DOHH2 (cell line): ENCODE measurements around the gene H6PD.

Source experiments
- H3F3A ChIP-seq: fragments of 200-600 bp; sonication (generic), shearing (Covaris generic); 2 replicates; pipeline ENCODE4 v1.6.0; 2016; ENCODE audit warnings: antibody characterized with exemption, mild to moderate bottlenecking; ENCODE audit not compliant: control insufficient read depth, insufficient read depth
- H3K27ac ChIP-seq: fragments of 200-600 bp; sonication (generic); 2 replicates; pipeline ENCODE4 v1.5.1; 2014; ENCODE audit warnings: low read depth, mild to moderate bottlenecking, low read length, moderate library complexity
- H3K27me3 ChIP-seq: fragments of 200-600 bp; sonication (generic); 2 replicates; pipeline ENCODE4 v1.6.1; 2014; ENCODE audit warnings: mild to moderate bottlenecking, low read length, mixed read lengths; ENCODE audit not compliant: control insufficient read depth
- H3K36me3 ChIP-seq: fragments of 200-600 bp; sonication (generic); 2 replicates; pipeline ENCODE4 v1.6.1; 2014; ENCODE audit warnings: mild to moderate bottlenecking, low read length, moderate library complexity, mixed read lengths; ENCODE audit not compliant: control insufficient read depth
- H3K4me1 ChIP-seq: fragments of 200-600 bp; sonication (generic); 2 replicates; pipeline ENCODE4 v1.6.1; 2014; ENCODE audit warnings: mild to moderate bottlenecking, low read length, mixed read lengths; ENCODE audit not compliant: control insufficient read depth
- H3K4me2 ChIP-seq: fragments of 200-600 bp; sonication (generic); 2 replicates; pipeline ENCODE4 v1.6.0; 2014; ENCODE audit warnings: mild to moderate bottlenecking, low read length, moderate library complexity
- H3K4me3 ChIP-seq: fragments of 200-600 bp; sonication (generic); 2 replicates; pipeline ENCODE4 v1.5.1; 2014; ENCODE audit warnings: mild to moderate bottlenecking, low read length, mixed read lengths
- H3K79me2 ChIP-seq: fragments of 200-600 bp; sonication (generic); 2 replicates; pipeline ENCODE4 v1.6.1; 2014; ENCODE audit warnings: mild to moderate bottlenecking, low read length, mixed read lengths; ENCODE audit not compliant: control insufficient read depth
- H3K9me2 ChIP-seq: fragments of 200-600 bp; sonication (generic); replicated peaks from 2 replicates; pipeline ENCODE4 v1.6.1; 2014; ENCODE audit warnings: mild to moderate bottlenecking, low read length, mixed read lengths; ENCODE audit not compliant: control insufficient read depth
- H3K9me3 ChIP-seq: fragments of 200-600 bp; sonication (generic); 2 replicates; pipeline ENCODE4 v1.6.1; 2014; ENCODE audit warnings: antibody characterized with exemption, low read length, mixed read lengths; ENCODE audit not compliant: control insufficient read depth, insufficient read depth
- H4K20me1 ChIP-seq: fragments of 200-600 bp; sonication (generic); 2 replicates; pipeline ENCODE4 v1.6.0; 2014; ENCODE audit warnings: low read depth, mild to moderate bottlenecking, antibody characterized with exemption, low read length, moderate library complexity; ENCODE audit not compliant: control insufficient read depth, insufficient read depth
- EZH2phosphoT487 ChIP-seq: fragments of 200-600 bp; sonication (generic); IDR thresholded peaks from 2 replicates; pipeline ENCODE4 v1.6.1; 2017; ENCODE audit warnings: borderline replicate concordance, mild to moderate bottlenecking, antibody characterized with exemption, low read length, moderate library complexity, mixed read lengths
- TF ChIP-seq, protein P1 (sequence below): fragments of 200-600 bp; sonication (generic); IDR thresholded peaks from one replicate; pipeline ENCODE4 v1.5.1; 2014; ENCODE audit warnings: antibody characterized with exemption, mild to moderate bottlenecking, low read depth, low read length; ENCODE audit not compliant: poor library complexity, severe bottlenecking

The H6PD gene

DNA sequence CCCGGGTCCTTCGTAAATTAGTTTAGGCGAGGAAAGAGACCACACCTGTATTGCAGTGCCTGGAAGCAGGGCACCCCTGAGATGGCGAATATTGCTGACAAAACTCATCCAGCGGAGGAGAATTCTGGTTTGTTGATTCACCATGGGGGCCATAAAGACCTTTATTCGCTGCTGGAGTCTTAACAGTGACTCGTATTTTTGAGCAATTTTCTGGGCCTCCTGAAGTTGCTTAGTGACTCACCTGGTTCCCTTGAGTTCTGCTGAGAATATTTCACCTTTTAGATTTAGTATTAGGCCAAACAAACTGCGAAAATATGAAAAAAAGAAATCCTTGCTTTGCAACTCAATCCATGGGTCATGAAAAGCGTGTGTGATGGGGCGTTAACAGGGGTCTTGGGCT, 20.6 kb upstream of the H6PD start:
- H3K4me3 ChIP-seq = no peak overlapping the region
- H3K9me2 ChIP-seq = no peaks in the 10 kb centered on the region
- no peak overlapping the region for H3K27ac ChIP-seq
- no peaks in the 10 kb centered on the region for H3K27me3 ChIP-seq
- H3F3A ChIP-seq = no peaks in the 10 kb centered on the region
- H4K20me1 ChIP-seq = no peaks in the 10 kb centered on the region
- no peak overlapping the region for H3K4me2 ChIP-seq
- H3K36me3 ChIP-seq = no peaks in the 10 kb centered on the region
- H3K79me2 ChIP-seq = no peaks in the 10 kb centered on the region
- H3K4me1 ChIP-seq = no peaks in the 10 kb centered on the region
- H3K9me3 ChIP-seq = no peaks in the 10 kb centered on the region
- TF ChIP-seq, protein P1, sequence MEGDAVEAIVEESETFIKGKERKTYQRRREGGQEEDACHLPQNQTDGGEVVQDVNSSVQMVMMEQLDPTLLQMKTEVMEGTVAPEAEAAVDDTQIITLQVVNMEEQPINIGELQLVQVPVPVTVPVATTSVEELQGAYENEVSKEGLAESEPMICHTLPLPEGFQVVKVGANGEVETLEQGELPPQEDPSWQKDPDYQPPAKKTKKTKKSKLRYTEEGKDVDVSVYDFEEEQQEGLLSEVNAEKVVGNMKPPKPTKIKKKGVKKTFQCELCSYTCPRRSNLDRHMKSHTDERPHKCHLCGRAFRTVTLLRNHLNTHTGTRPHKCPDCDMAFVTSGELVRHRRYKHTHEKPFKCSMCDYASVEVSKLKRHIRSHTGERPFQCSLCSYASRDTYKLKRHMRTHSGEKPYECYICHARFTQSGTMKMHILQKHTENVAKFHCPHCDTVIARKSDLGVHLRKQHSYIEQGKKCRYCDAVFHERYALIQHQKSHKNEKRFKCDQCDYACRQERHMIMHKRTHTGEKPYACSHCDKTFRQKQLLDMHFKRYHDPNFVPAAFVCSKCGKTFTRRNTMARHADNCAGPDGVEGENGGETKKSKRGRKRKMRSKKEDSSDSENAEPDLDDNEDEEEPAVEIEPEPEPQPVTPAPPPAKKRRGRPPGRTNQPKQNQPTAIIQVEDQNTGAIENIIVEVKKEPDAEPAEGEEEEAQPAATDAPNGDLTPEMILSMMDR = no peak
- TF ChIP-seq EZH2phosphoT487 = no peak

DNA sequence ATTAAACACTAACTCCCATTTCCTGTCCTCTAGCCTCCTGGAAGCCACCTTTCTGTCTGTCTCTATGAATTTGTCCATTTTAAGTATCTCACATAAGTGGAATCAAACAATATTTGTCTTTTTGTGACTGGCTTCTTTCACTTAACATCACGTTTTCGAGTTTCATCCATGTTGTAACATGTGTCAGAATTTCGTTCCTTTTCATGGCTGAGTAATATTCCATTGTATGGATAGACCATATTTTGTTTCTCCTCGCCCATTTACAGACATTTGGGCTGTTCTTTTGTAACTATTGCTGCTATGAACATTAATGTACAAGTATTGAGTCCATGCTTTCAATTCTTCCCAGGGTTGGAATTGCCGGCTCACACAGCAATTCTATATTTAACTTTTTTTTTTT, 15.7 kb upstream of the H6PD start:
- H3K4me1 ChIP-seq = no peaks in the 10 kb centered on the region
- no peaks in the 10 kb centered on the region for H3K79me2 ChIP-seq
- no peak overlapping the region for H3K4me3 ChIP-seq
- H3K27me3 ChIP-seq = peaks cover 4% of the 10 kb centered on the region; the same call in 1 of the 2 replicates
- no peaks in the 10 kb centered on the region for H3K9me3 ChIP-seq
- H3K27ac ChIP-seq = no peak overlapping the region
- no peaks in the 10 kb centered on the region for H3K9me2 ChIP-seq
- no peaks in the 10 kb centered on the region for H3K36me3 ChIP-seq
- no peaks in the 10 kb centered on the region for H4K20me1 ChIP-seq
- H3K4me2 ChIP-seq = no peak overlapping the region
- H3F3A ChIP-seq = no peaks in the 10 kb centered on the region
- TF ChIP-seq, protein P1 = no peak
- TF ChIP-seq EZH2phosphoT487 = no peak

DNA sequence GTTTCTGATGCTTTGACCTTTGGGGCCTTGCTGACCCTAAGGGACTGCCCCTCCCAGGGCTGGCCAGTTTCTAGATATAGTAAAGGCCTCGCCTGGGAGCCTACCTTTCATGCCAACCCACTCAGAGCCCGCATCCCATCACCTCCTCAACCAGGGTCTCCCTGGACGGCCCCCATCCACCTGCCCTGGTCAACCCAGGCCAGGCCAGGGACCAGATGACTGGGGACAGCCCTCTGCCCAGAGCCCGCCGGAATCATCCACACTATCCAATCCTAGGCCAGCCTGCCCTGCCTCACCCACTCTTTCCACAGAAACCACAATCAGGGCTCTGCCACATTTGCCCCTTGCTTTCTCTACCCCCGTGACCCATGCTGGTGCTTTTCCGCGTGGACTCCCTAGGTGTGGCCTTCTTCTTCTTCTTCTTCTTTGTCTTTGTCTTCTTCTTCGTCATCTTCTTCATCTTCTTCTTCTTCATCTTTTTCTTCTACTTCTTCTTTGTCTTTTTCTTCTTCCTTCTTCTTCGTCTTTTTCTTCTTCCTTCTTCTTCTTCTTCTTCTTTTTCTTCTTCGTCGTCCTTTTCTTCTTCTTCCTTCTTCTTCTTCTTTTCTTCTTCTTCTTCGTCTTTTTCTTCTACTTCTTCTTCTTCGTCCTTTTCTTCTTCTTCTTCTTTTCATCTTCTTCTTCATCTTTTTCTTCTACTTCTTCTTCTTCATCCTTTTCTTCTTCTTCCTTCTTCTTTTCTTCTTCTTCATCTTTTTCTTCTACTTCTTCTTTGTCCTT, 11.5 kb upstream of the H6PD start:
- H3K27me3 ChIP-seq = peaks cover 12% of the 10 kb centered on the region
- H3K9me3 ChIP-seq = no peaks in the 10 kb centered on the region
- no peaks in the 10 kb centered on the region for H3K36me3 ChIP-seq
- H3K4me1 ChIP-seq = no peaks in the 10 kb centered on the region
- H3K9me2 ChIP-seq = no peaks in the 10 kb centered on the region
- no peaks in the 10 kb centered on the region for H4K20me1 ChIP-seq
- H3F3A ChIP-seq = no peaks in the 10 kb centered on the region
- H3K4me3 ChIP-seq = no peak overlapping the region
- TF ChIP-seq, protein P1 = no peak
- no peak for TF ChIP-seq EZH2phosphoT487
- H3K4me2 ChIP-seq = no peak overlapping the region
- no peak overlapping the region for H3K27ac ChIP-seq
- H3K79me2 ChIP-seq = no peaks in the 10 kb centered on the region
